Subcutaneous abdominal adipose tissue (tissue), 5 donors: ENCODE data around the gene SLC23A3.

Experiments
- H3K27ac ChIP-seq: one replicate; pipeline ENCODE4 v1.7.0; 2013; ENCODE audit warnings: low read depth, mild to moderate bottlenecking, inconsistent platforms, low read length, moderate library complexity
- H3K27me3 ChIP-seq, 5 donors: one replicate each; pipeline ENCODE4 v1.7.0; 2013; ENCODE audit warnings: low read length in 5 of 5, inconsistent platforms in 1 of 5; ENCODE audit not compliant: control insufficient read depth in 5 of 5, insufficient read depth in 4 of 5
- H3K36me3 ChIP-seq, 5 donors: one replicate each; pipeline ENCODE4 v1.7.0; 2013; ENCODE audit warnings: low read length in 5 of 5; ENCODE audit not compliant: control insufficient read depth in 5 of 5, insufficient read depth in 5 of 5
- H3K4me1 ChIP-seq, 5 donors: one replicate each; pipeline ENCODE4 v1.7.0; 2013; ENCODE audit warnings: low read length in 5 of 5, mild to moderate bottlenecking in 3 of 5, moderate library complexity in 1 of 5; ENCODE audit not compliant: control insufficient read depth in 5 of 5, insufficient read depth in 5 of 5
- H3K4me3 ChIP-seq, 5 donors: one replicate each; pipeline ENCODE4 v1.7.0; 2013; ENCODE audit warnings: low read length in 5 of 5, low read depth in 1 of 5
- H3K9ac ChIP-seq, 5 donors: one replicate each; pipeline ENCODE4 v1.7.0; 2013; ENCODE audit warnings: low read length in 5 of 5, mild to moderate bottlenecking in 4 of 5, moderate library complexity in 3 of 5
- H3K9me3 ChIP-seq, 5 donors: one replicate each; pipeline ENCODE4 v1.7.0; 2013; ENCODE audit warnings: low read length in 5 of 5; ENCODE audit not compliant: control insufficient read depth in 5 of 5
- donor health status: healthy.
- donor health status: healthy.
- donor health status: healthy.
- donor health status: healthy.
- donor health status: healthy.

Gene SLC23A3, protein sequence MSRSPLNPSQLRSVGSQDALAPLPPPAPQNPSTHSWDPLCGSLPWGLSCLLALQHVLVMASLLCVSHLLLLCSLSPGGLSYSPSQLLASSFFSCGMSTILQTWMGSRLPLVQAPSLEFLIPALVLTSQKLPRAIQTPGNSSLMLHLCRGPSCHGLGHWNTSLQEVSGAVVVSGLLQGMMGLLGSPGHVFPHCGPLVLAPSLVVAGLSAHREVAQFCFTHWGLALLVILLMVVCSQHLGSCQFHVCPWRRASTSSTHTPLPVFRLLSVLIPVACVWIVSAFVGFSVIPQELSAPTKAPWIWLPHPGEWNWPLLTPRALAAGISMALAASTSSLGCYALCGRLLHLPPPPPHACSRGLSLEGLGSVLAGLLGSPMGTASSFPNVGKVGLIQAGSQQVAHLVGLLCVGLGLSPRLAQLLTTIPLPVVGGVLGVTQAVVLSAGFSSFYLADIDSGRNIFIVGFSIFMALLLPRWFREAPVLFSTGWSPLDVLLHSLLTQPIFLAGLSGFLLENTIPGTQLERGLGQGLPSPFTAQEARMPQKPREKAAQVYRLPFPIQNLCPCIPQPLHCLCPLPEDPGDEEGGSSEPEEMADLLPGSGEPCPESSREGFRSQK

DNA sequence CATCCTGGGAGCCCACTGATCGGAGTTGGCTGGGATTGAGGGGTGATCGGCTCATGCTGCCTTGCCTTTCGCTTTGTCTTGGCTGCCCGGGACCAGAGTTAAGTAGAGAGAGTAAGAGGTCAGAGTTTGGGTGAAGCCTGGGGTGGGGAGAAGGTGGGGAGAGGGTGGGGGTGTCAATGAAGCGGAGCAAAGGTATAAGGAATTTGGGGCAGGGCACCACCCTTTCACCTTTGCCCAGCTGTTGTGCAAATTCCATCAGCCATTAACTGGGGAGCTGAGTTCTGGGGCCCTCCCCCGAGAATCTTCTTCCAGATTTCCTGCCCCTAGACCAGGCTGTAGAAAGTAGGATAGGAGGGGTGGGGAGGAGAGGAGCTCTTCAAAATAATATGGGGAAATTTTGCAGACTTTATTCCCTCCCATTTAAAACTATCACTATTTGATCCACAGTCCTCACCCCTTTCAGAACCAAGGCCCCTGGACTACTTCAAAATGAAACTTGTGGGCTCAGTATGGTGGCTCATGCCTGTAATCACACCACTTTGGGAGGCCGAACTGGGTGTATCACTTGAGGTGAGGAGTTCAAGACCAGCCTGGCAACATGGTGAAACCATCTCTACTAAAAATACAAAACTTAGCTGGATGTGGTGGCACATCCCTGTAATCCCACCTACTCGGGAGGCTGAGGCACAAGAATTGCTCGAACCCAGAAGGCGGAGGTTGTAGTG is at the start of gene SLC23A3:
SLC23A3 (minus strand) TSS at position 100 of the 725 bp plus-strand sequence; CDS start at position 55, 45 bp downstream.
- Histone ChIP-seq H3K9ac (peak within 1 kb of the TSS in 1 of 5 donors; percentile 1), H3K4me3 (no peak within 1 kb of the TSS), H3K9me3 (no peaks in the 10 kb centered on the region), H3K27ac (peak within 1 kb of the TSS; percentile 71), H3K4me1 (peaks cover 3 to 17% (median 9%) of the 10 kb centered on the region in 5 donors), H3K36me3 (peaks cover 0 to 38% (median 32%) of the 10 kb centered on the region in 5 donors), H3K27me3 (no peaks in the 10 kb centered on the region)

- peak within 1 kb of the TSS; percentile 92 for H3K27ac ChIP-seq
- peaks cover 4 to 38% (median 34%) of the 10 kb centered on the region in 5 donors for H3K4me1 ChIP-seq
- peaks cover 4 to 66% (median 58%) of the 10 kb centered on the region in 5 donors for H3K36me3 ChIP-seq
Observed at GRCh38 chr2:219218732-219219701, 49.2 kb upstream of the SLC23A3 start, which contains the start of gene ABCB6. ABCB6 (minus strand) TSS chr2:219218958; CDS start chr2:219218673, 285 bp downstream.

DNA sequence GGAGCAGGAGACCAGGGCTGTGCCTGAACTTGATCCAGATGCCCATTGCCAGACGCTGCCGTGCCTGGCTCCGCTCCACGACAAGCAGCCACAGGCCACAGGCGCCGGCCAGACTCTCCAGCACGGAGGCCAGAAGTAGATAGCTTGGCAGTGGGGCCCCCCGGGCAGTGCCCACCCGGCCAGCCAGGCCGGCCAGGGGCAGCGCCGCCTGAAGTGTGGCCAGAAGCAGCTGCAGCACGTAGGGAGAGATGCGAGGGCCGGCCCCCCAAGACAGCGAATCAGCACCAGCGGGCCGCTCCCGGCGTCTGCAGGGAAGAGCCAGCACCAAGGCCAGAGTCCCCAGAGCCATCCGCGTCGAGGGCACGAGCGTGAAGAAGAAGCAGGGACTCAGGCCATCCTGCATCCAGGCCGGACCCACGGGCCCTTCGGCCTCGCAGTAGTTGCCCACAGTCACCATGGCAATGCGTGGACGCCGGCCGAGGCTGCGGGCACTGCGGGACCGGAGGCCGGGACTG is 48.4 kb upstream of the SLC23A3 start:
- peaks cover 4 to 65% (median 58%) of the 10 kb centered on the region in 5 donors for H3K36me3 ChIP-seq
- H3K4me3 ChIP-seq = peak overlapping the region; percentile 65 to 74 (median 67)
- no peaks in the 10 kb centered on the region for H3K9me3 ChIP-seq
- H3K4me1 ChIP-seq = peaks cover 2 to 38% (median 34%) of the 10 kb centered on the region in 5 donors
- H3K27me3 ChIP-seq = no peaks in the 10 kb centered on the region
- peak overlapping the region; percentile 92 for H3K27ac ChIP-seq
- peak overlapping the region; percentile 48 to 82 (median 68) for H3K9ac ChIP-seq

More at GRCh38 chr2:219218732-219219701, 49.2 kb upstream of the SLC23A3 start, which contains the start of gene ABCB6:
- H3K9me3 ChIP-seq = no peaks in the 10 kb centered on the region
- H3K9ac ChIP-seq = peak within 1 kb of the TSS; percentile 48 to 82 (median 68)
- H3K4me3 ChIP-seq = peak within 1 kb of the TSS; percentile 65 to 74 (median 67)
- no peaks in the 10 kb centered on the region for H3K27me3 ChIP-seq

- Histone ChIP-seq H3K9ac (peak overlapping the region in 1 of 5 donors; percentile 20), H3K27ac (no peak overlapping the region), H3K36me3 (peaks cover 4 to 60% (median 53%) of the 10 kb centered on the region in 5 donors), H3K27me3 (no peaks in the 10 kb centered on the region), H3K4me1 (peaks cover 2 to 38% (median 34%) of the 10 kb centered on the region in 5 donors), H3K4me3 (no peak overlapping the region), H3K9me3 (no peaks in the 10 kb centered on the region)
Observed at GRCh38 chr2:219216535-219216915, 46.7 kb upstream of the SLC23A3 start.

- no peaks in the 10 kb centered on the region for H3K27me3 ChIP-seq
- H3K4me3 ChIP-seq = no peak overlapping the region
- H3K4me1 ChIP-seq = peaks cover 2 to 38% (median 37%) of the 10 kb centered on the region in 5 donors
- no peaks in the 10 kb centered on the region for H3K9me3 ChIP-seq
- peaks cover 0 to 57% (median 49%) of the 10 kb centered on the region in 5 donors for H3K36me3 ChIP-seq
- H3K27ac ChIP-seq = no peak overlapping the region
- H3K9ac ChIP-seq = no peak overlapping the region
Observed at GRCh38 chr2:219215871-219216534, 46.2 kb upstream of the SLC23A3 start.

- Histone ChIP-seq H3K27ac (no peak overlapping the region), H3K9me3 (no peaks in the 10 kb centered on the region), H3K27me3 (no peaks in the 10 kb centered on the region), H3K9ac (no peak overlapping the region), H3K4me1 (peaks cover 2 to 37% (median 34%) of the 10 kb centered on the region in 5 donors), H3K36me3 (peaks cover 0 to 57% (median 48%) of the 10 kb centered on the region in 5 donors), H3K4me3 (no peak overlapping the region)
Observed at GRCh38 chr2:219214786-219215185, 45.0 kb upstream of the SLC23A3 start.

GRCh38 chr2:219214141-219214540 is 44.3 kb upstream of the SLC23A3 start:
- no peak overlapping the region for H3K9ac ChIP-seq
- peaks cover 0 to 32% (median 28%) of the 10 kb centered on the region in 5 donors for H3K4me1 ChIP-seq
- H3K36me3 ChIP-seq = peaks cover 0 to 61% (median 53%) of the 10 kb centered on the region in 5 donors
- no peaks in the 10 kb centered on the region for H3K27me3 ChIP-seq
- H3K9me3 ChIP-seq = no peaks in the 10 kb centered on the region
- no peak overlapping the region for H3K27ac ChIP-seq
- no peak overlapping the region for H3K4me3 ChIP-seq

GRCh38 chr2:219213486-219214071 is 43.8 kb upstream of the SLC23A3 start:
- Histone ChIP-seq H3K9me3 (no peaks in the 10 kb centered on the region), H3K27ac (no peak overlapping the region), H3K4me3 (no peak overlapping the region), H3K27me3 (no peaks in the 10 kb centered on the region), H3K4me1 (peaks cover 0 to 27% (median 23%) of the 10 kb centered on the region in 5 donors), H3K9ac (no peak overlapping the region), H3K36me3 (peaks cover 0 to 67% (median 59%) of the 10 kb centered on the region in 5 donors)
